Mammary epithelial cell (primary cell): ENCODE results near the gene EEF1A2.

Source experiments
- CTCF ChIP-seq, 2 donors: IDR thresholded peaks in 1 of 2; conservative IDR thresholded peaks in 1 of 2; 2 replicates each; pipeline ENCODE4 v1.5.1; 2011 to 2012; ENCODE audit warnings: inconsistent platforms in 2 of 2, low read length in 2 of 2, mild to moderate bottlenecking in 2 of 2, control low read depth in 1 of 2, low read depth in 1 of 2; ENCODE audit not compliant: insufficient read depth in 1 of 2; ENCODE audit errors: extremely low read depth in 1 of 2
- EZH2 ChIP-seq: IDR thresholded peaks from 2 replicates; pipeline ENCODE4 v1.6.1; 2012; ENCODE audit warnings: low read length, inconsistent platforms, borderline replicate concordance

- TF ChIP-seq CTCF (conservative IDR thresholded peaks at IDR 0.05 in 1 of 2, IDR thresholded peaks at IDR 0.05 in 1 of 2; ENCODE audit: extremely low read depth in 1 of 2, insufficient read depth in 1 of 2, low read depth in 1 of 2, low read length in 2 of 2) (no peak), EZH2 (no peak)
These were observed 31.9 kb upstream of the EEF1A2 start for GRCh38 chr20:63530788-63531160.
